HG03565 (cell line): ENCODE measurements around the gene NUPR1.
"Not testable (repeated sequence)": the region's sequence is repeated elsewhere in the genome, so short reads cannot be mapped to it uniquely, and the experiment has no call there.

Experiments used
- ATAC-seq: cut with Tn5 transposase; IDR thresholded peaks from one replicate; pipeline ENCODE4 v1.9.1; 2021; ENCODE audit warnings: mild to moderate bottlenecking, moderate library complexity; ENCODE audit not compliant: unreplicated experiment

Gene NUPR1, protein sequence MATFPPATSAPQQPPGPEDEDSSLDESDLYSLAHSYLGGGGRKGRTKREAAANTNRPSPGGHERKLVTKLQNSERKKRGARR

DNA sequence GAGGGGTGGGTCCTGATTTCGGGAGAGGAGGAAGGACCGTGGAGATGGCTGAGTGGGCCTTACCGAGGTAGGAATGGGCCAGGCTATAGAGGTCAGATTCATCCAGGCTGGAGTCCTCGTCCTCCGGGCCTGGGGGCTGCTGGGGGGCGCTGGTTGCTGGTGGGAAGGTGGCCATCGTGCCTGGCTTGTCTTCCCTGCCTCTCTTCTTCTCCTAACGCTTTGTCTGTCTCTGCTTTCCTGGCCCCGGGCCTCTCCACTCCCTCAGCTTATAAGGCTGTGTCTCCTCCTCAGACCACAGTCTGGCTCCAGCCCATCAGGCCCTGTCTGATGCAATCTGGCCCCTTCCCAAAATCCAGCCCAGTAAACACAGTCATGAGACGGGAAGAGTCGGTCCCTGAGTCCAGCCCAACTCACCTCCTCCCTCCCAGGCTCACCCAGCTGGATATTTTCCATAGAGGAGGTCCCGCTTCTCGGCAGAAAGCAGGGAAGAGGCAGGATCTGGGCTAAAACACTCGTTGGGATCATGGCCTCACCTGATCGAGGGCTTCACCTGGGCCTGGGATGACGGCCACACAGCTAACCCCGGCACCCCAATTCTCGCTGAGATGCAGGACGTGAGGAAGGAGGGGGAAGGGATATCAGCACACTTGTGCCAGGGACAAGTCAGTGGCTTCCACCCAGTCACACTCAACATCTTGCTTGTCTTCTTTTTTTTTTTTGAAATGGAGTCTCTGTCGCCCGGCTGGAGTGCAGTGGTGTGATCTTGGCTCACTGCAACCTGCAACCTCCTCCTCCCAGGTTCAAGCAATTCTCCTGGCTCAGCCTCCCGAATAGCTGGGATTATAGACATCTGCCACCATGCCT is at the start of gene NUPR1:
Gene NUPR1 (minus strand): TSS at position 242 of the 864 bp plus-strand sequence. CDS start 67 bp downstream, at position 175.
- no peak for ATAC-seq

DNA sequence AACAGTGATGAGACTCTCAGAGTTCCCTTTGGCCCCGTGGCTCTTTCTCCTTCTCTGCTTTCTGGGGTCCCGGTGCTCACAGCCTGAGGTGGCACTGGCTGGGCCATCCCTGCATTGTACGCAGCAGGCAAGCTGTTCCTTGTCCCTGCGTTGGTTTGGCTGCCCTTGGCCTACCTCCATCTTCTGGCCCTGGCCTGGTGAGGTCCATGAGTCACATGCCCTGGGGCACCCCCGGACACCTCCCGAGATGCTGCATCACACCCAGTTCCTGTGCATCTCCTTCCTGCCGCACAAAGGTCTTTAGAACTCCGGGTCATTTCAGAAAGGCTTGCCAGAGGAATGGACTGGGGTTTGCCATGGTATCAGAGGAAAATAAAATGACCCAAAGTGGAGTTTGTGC is 48.6 kb upstream of the NUPR1 start:
- no peak for ATAC-seq

DNA sequence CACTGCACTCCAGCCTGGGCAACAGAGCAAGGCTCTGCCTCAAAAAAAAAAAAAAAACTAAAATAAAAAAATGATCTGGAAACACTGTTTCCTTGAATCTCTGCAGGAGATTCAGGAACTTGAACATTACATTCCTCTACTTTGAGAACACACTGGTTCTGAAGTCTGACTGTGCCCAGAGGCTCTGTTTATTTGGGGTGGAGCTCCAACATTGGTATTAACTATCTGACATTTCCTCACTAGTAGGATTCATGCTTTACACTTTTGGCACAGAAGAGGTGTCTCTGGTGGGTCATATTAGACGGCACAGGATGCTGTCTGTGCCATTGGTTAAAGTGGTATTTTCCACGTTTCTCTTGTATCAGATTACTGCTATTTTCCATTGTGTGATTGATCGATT is 47.7 kb upstream of the NUPR1 start:
- no peak for ATAC-seq

DNA sequence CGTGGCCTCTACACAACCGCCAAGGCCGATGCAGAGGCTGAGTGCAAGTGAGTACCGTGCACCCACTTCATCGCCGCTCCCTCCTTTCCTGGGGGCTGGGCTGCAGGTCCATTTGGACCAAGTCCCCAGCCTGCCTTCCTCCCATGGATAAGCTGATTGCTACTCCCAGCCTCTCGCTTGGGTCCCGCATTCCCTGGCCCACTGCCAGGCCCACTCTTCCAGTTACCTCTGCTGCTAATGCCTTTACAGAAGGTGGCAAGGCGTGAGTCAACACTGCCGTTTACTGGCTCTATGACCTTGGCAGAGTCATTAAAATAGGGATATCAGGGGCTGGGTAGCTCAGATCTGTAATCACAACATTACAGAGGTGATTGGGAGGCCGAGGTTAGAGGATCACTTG is 46.9 kb upstream of the NUPR1 start:
- ATAC-seq: no peak

DNA sequence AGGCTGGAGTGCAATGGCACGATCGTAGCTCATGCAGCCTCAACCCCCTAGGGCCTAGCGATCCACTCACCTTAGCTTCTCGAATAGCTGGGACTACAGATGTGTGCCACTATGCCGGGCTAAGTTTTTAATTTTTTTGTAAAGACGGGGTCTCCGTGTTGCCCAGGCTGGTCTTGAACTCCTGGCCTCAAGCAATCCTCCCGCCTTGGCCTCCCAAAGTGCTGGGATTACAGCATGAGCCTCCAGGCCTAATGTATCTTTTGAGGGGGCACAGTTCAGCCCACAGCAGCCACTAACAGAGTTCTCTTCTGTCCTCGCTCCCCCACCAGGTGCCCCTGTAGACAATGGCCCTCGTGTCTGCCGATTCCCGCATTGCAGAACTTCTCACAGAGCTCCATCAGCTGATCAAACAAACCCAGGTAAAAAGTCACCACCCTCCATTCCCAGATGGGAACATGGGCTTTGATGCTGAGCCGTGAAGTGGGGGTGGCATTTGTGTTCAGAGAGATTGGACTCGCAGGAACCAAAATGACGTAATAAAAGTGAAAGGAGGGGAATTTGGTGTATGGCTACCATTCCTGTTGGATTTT is 42.0 kb upstream of the NUPR1 start:
- no peak for ATAC-seq

DNA sequence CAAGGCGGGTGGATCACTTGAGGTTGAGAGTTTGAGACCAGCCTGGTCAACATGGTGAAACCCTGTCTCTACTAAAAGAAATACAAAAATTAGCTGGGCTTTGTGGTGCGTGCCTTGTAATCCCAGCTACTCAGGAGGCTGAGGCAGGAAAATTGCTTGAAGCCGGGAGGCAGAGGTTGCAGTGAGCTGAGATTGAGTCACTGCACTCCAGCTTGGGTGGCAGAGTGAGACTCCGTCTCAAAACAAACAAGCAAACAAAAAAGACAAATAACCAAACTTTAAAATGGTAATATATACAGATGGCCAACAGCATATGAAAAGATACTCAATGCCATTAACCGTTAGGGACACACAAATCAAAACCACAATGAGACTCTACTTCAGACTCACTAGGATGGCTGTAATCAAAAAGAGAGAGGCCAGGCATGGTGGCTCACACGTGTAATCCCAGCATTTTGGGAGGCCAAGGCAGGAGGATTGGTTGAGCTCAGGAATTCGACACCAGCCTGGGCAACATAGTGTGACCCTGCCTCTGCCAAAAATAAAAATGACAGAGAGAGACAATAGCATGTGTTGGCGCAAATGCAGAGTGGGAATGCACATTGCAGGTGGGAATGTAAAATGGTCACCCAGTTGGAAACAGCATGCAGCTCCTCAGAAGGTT is 36.8 kb upstream of the NUPR1 start:
- no peak for ATAC-seq

- ATAC-seq: no peak
These were observed 36.2 kb upstream of the NUPR1 start for GRCh38 chr16:28574925-28575324.

- no peak for ATAC-seq
These were observed 35.3 kb upstream of the NUPR1 start for GRCh38 chr16:28573738-28574718.

GRCh38 chr16:28572696-28573510 is 34.1 kb upstream of the NUPR1 start:
- no peak for ATAC-seq

DNA sequence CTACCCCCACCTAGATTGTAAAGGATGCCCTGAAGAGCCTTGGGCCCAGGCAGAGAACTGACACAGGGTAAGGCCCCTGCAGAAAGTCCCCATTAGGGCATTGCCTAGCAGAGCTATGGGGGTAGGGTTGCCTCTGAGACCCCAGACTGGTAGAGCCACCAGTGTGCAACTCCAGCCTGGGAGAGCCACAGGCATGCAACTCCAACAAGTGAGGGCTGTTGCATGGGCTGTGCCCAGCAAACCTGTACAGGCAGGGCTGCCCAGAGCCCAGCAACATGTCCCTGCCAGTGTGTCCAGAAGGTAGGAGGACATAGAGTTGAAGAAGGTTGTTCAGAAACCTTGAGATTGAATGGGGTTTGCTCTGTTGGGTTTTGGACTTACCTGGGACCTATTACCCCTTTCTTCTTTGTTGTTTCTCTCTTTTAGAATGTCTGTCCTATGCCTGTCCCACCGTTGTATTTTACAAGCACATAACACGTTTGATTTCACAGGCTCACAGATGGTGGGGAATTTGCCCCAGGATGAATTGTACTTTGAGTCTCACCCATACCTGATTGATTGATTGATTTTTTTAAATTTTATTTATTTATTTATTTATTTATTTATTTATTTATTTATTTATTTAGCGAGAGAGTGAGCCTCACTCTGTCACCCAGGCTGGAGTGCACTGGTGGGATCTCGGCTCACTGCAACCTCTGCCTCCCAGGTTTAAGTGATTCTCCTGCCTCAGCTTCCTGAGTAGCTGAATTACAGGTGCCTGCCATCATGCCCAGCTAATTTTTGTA is 31.4 kb upstream of the NUPR1 start:
- no peak for ATAC-seq

DNA sequence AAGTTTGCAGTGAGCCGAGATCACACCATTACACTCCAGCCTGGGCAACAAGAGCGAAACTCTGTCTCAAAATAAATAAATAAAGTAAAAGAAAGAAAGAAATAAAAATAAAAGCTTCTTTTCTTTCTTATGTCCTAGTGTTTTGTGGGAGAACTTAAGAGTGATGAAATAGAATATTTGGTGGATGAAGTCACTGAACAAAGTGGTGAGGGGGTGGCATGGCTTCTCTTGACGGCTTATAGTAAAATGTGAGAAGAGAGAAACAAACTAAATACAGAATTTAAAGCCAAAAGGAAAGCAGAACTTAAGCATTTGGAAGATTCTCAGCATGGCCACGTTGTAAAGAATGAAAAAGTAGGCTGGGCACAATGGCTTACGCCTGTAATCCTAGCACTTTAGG is 30.2 kb upstream of the NUPR1 start:
- no peak for ATAC-seq

GRCh38 chr16:28567292-28567691 is 28.5 kb upstream of the NUPR1 start:
- ATAC-seq: no peak

GRCh38 chr16:28566233-28566925 is 27.6 kb upstream of the NUPR1 start:
- ATAC-seq: not testable (repeated sequence)

DNA sequence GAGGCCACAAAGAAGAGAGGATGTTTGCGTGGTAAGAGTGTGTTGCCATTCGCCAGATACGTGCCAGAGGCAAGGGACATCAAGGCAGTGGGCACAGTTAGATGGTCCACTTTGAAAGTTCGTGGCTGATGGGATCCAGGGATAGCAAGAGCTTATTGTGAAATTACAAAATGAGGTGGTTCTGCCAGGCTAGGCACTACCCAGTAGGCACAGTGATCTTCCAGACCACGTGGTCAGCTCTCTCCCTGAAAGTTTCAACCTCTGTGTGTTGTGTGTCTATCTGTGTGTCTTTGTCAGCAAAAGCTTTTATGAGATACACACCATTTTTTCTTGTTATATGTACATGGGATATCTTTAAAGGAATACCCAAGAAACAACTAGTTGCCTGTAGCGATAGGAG is 24.4 kb upstream of the NUPR1 start:
- no peak for ATAC-seq

GRCh38 chr16:28562199-28562598 is 23.4 kb upstream of the NUPR1 start:
- ATAC-seq: no peak

DNA sequence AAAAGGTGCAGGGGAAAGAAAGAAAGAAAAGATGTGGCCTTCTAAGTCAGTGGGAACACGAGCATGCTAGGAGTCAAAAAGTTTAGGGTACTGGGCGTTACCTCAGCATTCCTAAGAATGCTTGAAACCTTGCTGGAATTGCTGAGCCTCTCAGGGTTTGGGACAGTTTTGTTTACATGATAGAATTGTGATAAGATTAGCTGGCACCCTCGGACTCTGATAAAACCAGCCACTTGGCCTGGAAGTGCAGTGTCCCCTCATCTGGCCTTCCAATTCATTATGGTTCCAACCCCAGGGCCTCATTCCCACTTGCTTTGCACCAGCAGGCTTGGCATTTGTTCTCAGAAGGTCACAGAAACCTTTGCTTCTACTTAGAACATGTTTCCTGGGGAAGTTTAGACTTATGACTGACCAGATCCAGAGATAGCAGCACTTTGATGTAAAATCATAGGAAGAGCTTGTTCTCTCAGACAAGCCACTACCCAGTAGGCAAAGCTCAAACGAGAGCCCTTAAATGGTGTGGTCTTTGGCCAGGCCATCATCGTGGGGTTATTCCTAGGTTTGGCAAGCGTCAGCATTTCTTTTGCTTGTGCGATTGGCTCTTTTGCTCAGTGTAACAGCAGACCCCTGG is 22.9 kb upstream of the NUPR1 start:
- no peak for ATAC-seq

DNA sequence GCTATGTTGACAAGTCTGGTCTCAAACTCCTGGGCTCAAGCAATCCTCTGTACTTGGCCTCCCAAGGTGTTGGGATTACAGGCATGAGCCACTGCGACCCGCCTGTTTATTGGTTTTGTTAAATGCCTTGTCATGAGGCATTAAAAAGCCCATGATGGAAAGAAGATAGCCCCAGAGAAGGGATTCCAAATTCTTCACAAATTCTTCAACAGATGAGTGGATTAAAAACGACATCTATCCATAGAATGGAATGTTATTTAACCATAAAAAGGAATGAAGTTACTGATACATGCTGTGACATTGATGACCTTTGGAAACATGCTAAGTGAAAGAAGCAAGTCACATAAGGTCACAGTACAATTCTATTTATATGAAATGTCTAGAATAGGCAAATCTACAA is 19.7 kb upstream of the NUPR1 start:
- ATAC-seq: no peak

DNA sequence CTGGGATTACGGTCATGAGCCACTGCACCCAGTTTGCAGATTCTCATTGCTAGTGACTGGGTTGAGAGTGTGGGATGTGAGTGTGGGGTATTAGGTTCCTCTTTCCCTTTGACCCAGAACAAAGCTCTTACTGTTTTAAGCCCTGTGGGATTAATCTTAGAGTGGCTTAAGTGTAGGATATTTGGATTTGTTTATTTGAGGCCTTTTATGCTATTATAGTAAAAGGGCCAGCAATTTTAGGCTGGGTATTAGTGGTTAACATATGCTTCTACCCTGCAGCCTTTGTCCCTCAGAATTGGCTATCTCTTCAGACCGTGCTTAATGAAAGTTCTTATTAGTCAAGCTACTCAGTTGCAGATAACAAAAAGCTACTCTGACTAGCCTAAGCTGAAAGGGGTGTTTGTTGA is 18.1 kb upstream of the NUPR1 start:
- no peak for ATAC-seq
